WTC11 (cell line): ENCODE measurements around the gene PRR12. TPM values are rescaled to one million over a fixed set of nuclear protein-coding genes. Genes with fewer than 3 reads are reported as not detected.

Experiments
- ATAC-seq: fragments of 200-7000 bp; cut with Tn5 transposase; 2 replicates; pipeline ENCODE4 v1.10.0; 2021; ENCODE audit warnings: mild to moderate bottlenecking, moderate library complexity
- CTCF ChIA-PET: fragments of 300-600 bp; sonication (Branson Sonifier 250); formaldehyde crosslinking; loops from one replicate; lab custom pipeline; 2021; ENCODE audit warnings: antibody characterized with exemption; lab: Charles Lee
- POLR2A ChIA-PET: fragments of 350-600 bp; sonication (Branson Sonifier 250); formaldehyde crosslinking; loops from one replicate; lab custom pipeline; 2021; ENCODE audit warnings: antibody characterized with exemption; lab: Charles Lee
- DNase-seq: peaks from one replicate; pipeline ENCODE4 v3.0.0; 2021; ENCODE audit warnings: low spot score
- H3K27ac Mint-ChIP-seq: 2 replicates; pipeline ENCODE4 v1.8.0; 2021; ENCODE audit warnings: mixed read lengths
- H3K27me3 Mint-ChIP-seq: 2 replicates; pipeline ENCODE4 v1.8.0; 2021; ENCODE audit warnings: low read depth, mild to moderate bottlenecking, moderate library complexity, mixed read lengths
- H3K36me3 Mint-ChIP-seq: 2 replicates; pipeline ENCODE4 v1.8.0; 2021; ENCODE audit warnings: mixed read lengths
- H3K4me1 Mint-ChIP-seq: 2 replicates; pipeline ENCODE4 v1.8.0; 2022; ENCODE audit warnings: mixed read lengths
- H3K4me3 Mint-ChIP-seq: 2 replicates; pipeline ENCODE4 v1.8.0; 2021; ENCODE audit warnings: mild to moderate bottlenecking, moderate library complexity, mixed read lengths
- H3K9me3 Mint-ChIP-seq: 2 replicates; pipeline ENCODE4 v1.8.0; 2021; ENCODE audit warnings: mixed read lengths
- CREM ChIP-seq: sonication (generic); formaldehyde crosslinking; IDR thresholded peaks from 2 replicates; pipeline ENCODE4 v1.8.1; 2022; ENCODE audit warnings: mild to moderate bottlenecking, missing genetic modification reagents, moderate library complexity
- E2F5 ChIP-seq: sonication (generic); formaldehyde crosslinking; IDR thresholded peaks from 2 replicates; pipeline ENCODE4 v1.8.1; 2022; ENCODE audit warnings: mild to moderate bottlenecking, moderate library complexity, missing genetic modification reagents
- FOXK1 ChIP-seq: sonication (generic); formaldehyde crosslinking; IDR thresholded peaks from 2 replicates; pipeline ENCODE4 v1.8.0; 2022; ENCODE audit warnings: mild to moderate bottlenecking, moderate library complexity, missing genetic modification reagents
- GABPB1 ChIP-seq: sonication (generic); formaldehyde crosslinking; IDR thresholded peaks from 2 replicates; pipeline ENCODE4 v1.8.1; 2023; ENCODE audit warnings: mild to moderate bottlenecking, missing genetic modification reagents
- JAZF1 ChIP-seq: fragments of 250-450 bp; sonication (Bioruptor Pico); IDR thresholded peaks from 2 replicates; pipeline ENCODE4 v1.9.0; 2021; ENCODE audit warnings: moderate library complexity, mild to moderate bottlenecking, inconsistent platforms
- JUN ChIP-seq: sonication (generic); formaldehyde crosslinking; IDR thresholded peaks from 2 replicates; pipeline ENCODE4 v1.8.0; 2023; ENCODE audit warnings: mild to moderate bottlenecking, missing genetic modification reagents
- MAX ChIP-seq: sonication (generic); formaldehyde crosslinking; IDR thresholded peaks from 2 replicates; pipeline ENCODE4 v1.8.0; 2022; ENCODE audit warnings: mild to moderate bottlenecking, missing genetic modification reagents
- NFYB ChIP-seq: sonication (generic); formaldehyde crosslinking; conservative IDR thresholded peaks from 2 replicates; pipeline ENCODE4 v1.8.0; 2022; ENCODE audit warnings: low read depth, missing genetic modification reagents
- SMAD4 ChIP-seq: sonication (generic); formaldehyde crosslinking; IDR thresholded peaks from 2 replicates; pipeline ENCODE4 v1.8.0; 2022; ENCODE audit warnings: mild to moderate bottlenecking, missing genetic modification reagents
- SOX15 ChIP-seq: fragments of 250-450 bp; sonication (Bioruptor Pico); IDR thresholded peaks from 2 replicates; pipeline ENCODE4 v1.9.0; 2021; ENCODE audit warnings: mild to moderate bottlenecking
- SP1 ChIP-seq: sonication (generic); formaldehyde crosslinking; conservative IDR thresholded peaks from 2 replicates; pipeline ENCODE4 v1.8.1; 2022; ENCODE audit warnings: missing genetic modification reagents
- TEAD1 ChIP-seq: sonication (generic); formaldehyde crosslinking; IDR thresholded peaks from 2 replicates; pipeline ENCODE4 v1.8.0; 2022; ENCODE audit warnings: mild to moderate bottlenecking, missing genetic modification reagents
- TP53 ChIP-seq: sonication (generic); formaldehyde crosslinking; IDR thresholded peaks from 2 replicates; pipeline ENCODE4 v1.8.1; 2023; ENCODE audit warnings: mild to moderate bottlenecking, missing genetic modification reagents
- ZNF317 ChIP-seq: sonication (generic); formaldehyde crosslinking; IDR thresholded peaks from 2 replicates; pipeline ENCODE4 v1.8.1; 2023; ENCODE audit warnings: low read depth, mild to moderate bottlenecking, moderate library complexity, missing genetic modification reagents, borderline replicate concordance
- total RNA-seq: library from RNA; stranded (reverse); gene quantifications from 3 replicates; pipeline ENCODE4 v1.2.3, GENCODE V29; 2021
- TF ChIP-seq, protein P1 (sequence below): sonication (generic); formaldehyde crosslinking; IDR thresholded peaks from 2 replicates; pipeline ENCODE4 v1.8.1; 2022; ENCODE audit warnings: missing genetic modification reagents, borderline replicate concordance
- TF ChIP-seq, protein P2 (sequence below): sonication (generic); formaldehyde crosslinking; IDR thresholded peaks from 2 replicates; pipeline ENCODE4 v1.8.0; 2023; ENCODE audit warnings: missing genetic modification reagents, mild to moderate bottlenecking, borderline replicate concordance
- TF ChIP-seq, protein P3 (sequence below): fragments of 250-450 bp; sonication (Bioruptor Pico); IDR thresholded peaks from 2 replicates; pipeline ENCODE4 v1.9.0; 2021; ENCODE audit warnings: moderate library complexity, mild to moderate bottlenecking, inconsistent platforms, borderline replicate concordance
- TF ChIP-seq, protein P4 (sequence below): sonication (generic); formaldehyde crosslinking; conservative IDR thresholded peaks from 2 replicates; pipeline ENCODE4 v1.8.1; 2022; ENCODE audit warnings: mild to moderate bottlenecking, missing genetic modification reagents
- TF ChIP-seq, protein P5 (sequence below): sonication (generic); formaldehyde crosslinking; IDR thresholded peaks from 2 replicates; pipeline ENCODE4 v1.8.1; 2023; ENCODE audit warnings: mild to moderate bottlenecking, moderate library complexity, missing genetic modification reagents

The PRR12 gene
- total RNA-seq, 1 experiment from 2014 or later: 86.1 TPM

- TF ChIP-seq TP53 (CRISPR knock-in tag) (no peak), JAZF1 (no peak), ZNF317 (CRISPR knock-in tag) (no peak), SOX15 (CRISPR knock-in tag) (no peak)
Measured at GRCh38 chr19:49639401-49640112, 48.6 kb downstream of the PRR12 start (continued).

- peak; percentile 100 for DNase-seq
- peaks cover 32% of the 10 kb centered on the region for H3K27me3 Mint-ChIP-seq
- TF ChIP-seq MAX (peak; percentile 71; the same call in 1 of the 2 replicates), TEAD1 (CRISPR knock-in tag) (peak; percentile 66; the same call in 1 of the 2 replicates), JUN (CRISPR knock-in tag) (peak; percentile 70; the same call in 1 of the 2 replicates), GABPB1 (peak; percentile 53; the same call in 1 of the 2 replicates), SP1 (CRISPR knock-in tag) (peak; percentile 59), NFYB (CRISPR knock-in tag) (no peak), SMAD4 (CRISPR knock-in tag) (0 out of 2 replicates have a peak, but pooled peaks have one; percentile 30), FOXK1 (CRISPR knock-in tag) (0 out of 2 replicates have a peak, but pooled peaks have one; percentile 9), CREM (peak; percentile 23; the same call in 1 of the 2 replicates), E2F5 (CRISPR knock-in tag) (0 out of 2 replicates have a peak, but pooled peaks have one; percentile 16)
- TF ChIP-seq, protein P1, sequence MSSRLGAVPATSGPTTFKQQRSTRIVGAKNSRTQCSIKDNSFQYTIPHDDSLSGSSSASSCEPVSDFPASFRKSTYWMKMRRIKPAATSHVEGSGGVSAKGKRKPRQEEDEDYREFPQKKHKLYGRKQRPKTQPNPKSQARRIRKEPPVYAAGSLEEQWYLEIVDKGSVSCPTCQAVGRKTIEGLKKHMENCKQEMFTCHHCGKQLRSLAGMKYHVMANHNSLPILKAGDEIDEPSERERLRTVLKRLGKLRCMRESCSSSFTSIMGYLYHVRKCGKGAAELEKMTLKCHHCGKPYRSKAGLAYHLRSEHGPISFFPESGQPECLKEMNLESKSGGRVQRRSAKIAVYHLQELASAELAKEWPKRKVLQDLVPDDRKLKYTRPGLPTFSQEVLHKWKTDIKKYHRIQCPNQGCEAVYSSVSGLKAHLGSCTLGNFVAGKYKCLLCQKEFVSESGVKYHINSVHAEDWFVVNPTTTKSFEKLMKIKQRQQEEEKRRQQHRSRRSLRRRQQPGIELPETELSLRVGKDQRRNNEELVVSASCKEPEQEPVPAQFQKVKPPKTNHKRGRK (CRISPR knock-in tag): no peak
- TF ChIP-seq, protein P2, sequence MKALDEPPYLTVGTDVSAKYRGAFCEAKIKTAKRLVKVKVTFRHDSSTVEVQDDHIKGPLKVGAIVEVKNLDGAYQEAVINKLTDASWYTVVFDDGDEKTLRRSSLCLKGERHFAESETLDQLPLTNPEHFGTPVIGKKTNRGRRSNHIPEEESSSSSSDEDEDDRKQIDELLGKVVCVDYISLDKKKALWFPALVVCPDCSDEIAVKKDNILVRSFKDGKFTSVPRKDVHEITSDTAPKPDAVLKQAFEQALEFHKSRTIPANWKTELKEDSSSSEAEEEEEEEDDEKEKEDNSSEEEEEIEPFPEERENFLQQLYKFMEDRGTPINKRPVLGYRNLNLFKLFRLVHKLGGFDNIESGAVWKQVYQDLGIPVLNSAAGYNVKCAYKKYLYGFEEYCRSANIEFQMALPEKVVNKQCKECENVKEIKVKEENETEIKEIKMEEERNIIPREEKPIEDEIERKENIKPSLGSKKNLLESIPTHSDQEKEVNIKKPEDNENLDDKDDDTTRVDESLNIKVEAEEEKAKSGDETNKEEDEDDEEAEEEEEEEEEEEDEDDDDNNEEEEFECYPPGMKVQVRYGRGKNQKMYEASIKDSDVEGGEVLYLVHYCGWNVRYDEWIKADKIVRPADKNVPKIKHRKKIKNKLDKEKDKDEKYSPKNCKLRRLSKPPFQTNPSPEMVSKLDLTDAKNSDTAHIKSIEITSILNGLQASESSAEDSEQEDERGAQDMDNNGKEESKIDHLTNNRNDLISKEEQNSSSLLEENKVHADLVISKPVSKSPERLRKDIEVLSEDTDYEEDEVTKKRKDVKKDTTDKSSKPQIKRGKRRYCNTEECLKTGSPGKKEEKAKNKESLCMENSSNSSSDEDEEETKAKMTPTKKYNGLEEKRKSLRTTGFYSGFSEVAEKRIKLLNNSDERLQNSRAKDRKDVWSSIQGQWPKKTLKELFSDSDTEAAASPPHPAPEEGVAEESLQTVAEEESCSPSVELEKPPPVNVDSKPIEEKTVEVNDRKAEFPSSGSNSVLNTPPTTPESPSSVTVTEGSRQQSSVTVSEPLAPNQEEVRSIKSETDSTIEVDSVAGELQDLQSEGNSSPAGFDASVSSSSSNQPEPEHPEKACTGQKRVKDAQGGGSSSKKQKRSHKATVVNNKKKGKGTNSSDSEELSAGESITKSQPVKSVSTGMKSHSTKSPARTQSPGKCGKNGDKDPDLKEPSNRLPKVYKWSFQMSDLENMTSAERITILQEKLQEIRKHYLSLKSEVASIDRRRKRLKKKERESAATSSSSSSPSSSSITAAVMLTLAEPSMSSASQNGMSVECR (CRISPR knock-in tag): 0 out of 2 replicates have a peak, but pooled peaks have one; percentile 42
- TF ChIP-seq, protein P3, sequence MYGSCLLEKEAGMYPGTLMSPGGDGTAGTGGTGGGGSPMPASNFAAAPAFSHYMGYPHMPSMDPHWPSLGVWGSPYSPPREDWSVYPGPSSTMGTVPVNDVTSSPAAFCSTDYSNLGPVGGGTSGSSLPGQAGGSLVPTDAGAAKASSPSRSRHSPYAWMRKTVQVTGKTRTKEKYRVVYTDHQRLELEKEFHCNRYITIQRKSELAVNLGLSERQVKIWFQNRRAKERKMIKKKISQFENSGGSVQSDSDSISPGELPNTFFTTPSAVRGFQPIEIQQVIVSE (CRISPR knock-in tag): no peak
- TF ChIP-seq, protein P4, sequence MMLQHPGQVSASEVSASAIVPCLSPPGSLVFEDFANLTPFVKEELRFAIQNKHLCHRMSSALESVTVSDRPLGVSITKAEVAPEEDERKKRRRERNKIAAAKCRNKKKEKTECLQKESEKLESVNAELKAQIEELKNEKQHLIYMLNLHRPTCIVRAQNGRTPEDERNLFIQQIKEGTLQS: 0 out of 2 replicates have a peak, but pooled peaks have one; percentile 50
- TF ChIP-seq, protein P5, sequence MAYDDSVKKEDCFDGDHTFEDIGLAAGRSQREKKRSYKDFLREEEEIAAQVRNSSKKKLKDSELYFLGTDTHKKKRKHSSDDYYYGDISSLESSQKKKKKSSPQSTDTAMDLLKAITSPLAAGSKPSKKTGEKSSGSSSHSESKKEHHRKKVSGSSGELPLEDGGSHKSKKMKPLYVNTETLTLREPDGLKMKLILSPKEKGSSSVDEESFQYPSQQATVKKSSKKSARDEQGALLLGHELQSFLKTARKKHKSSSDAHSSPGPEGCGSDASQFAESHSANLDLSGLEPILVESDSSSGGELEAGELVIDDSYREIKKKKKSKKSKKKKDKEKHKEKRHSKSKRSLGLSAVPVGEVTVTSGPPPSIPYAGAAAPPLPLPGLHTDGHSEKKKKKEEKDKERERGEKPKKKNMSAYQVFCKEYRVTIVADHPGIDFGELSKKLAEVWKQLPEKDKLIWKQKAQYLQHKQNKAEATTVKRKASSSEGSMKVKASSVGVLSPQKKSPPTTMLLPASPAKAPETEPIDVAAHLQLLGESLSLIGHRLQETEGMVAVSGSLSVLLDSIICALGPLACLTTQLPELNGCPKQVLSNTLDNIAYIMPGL (CRISPR knock-in tag): no peak
- no peaks in the 10 kb centered on the region; the same call in 1 of the 2 replicates for H3K36me3 Mint-ChIP-seq
- H3K27ac Mint-ChIP-seq: peak within 1 kb of the TSS; percentile 99
- no peaks in the 10 kb centered on the region for H3K9me3 Mint-ChIP-seq
- ATAC-seq: peak; percentile 76
- ChIA-PET CTCF (interaction anchor here (0.6 to 4.7 kb wide), 23 partner anchors 9 to 229 kb away, joined by 3 to 108 read pairs (median 4); partner anchors contain the start of genes CPT1C, FUZ, PRMT1 and RCN3), POLR2A (interaction anchor here (0.5 to 2.1 kb wide), 25 partner anchors 9 to 212 kb away, joined by 3 to 30 read pairs (median 4); partner anchors contain the start of genes ADM5, AP2A1, CPT1C and FUZ)
- H3K4me3 Mint-ChIP-seq: peak within 1 kb of the TSS; percentile 99
- H3K4me1 Mint-ChIP-seq: peaks cover 62% of the 10 kb centered on the region
Measured at GRCh38 chr19:49640113-49640898, 49.3 kb downstream of the PRR12 start, which contains the start of gene RRAS. RRAS (minus strand) TSS chr19:49640143; CDS start chr19:49640098, 45 bp downstream.
